Midbrain (tissue), 1 donor: ENCODE results near the gene CCND2.
"Not testable (repeated sequence)": the region's sequence is repeated elsewhere in the genome, so short reads cannot be mapped to it uniquely, and the experiment has no call there.

ENCODE experiments used
- DNase-seq: peaks from one replicate; lab custom pipeline; 2025; lab: John Stamatoyannopoulos, UW

The CCND2 gene

DNA sequence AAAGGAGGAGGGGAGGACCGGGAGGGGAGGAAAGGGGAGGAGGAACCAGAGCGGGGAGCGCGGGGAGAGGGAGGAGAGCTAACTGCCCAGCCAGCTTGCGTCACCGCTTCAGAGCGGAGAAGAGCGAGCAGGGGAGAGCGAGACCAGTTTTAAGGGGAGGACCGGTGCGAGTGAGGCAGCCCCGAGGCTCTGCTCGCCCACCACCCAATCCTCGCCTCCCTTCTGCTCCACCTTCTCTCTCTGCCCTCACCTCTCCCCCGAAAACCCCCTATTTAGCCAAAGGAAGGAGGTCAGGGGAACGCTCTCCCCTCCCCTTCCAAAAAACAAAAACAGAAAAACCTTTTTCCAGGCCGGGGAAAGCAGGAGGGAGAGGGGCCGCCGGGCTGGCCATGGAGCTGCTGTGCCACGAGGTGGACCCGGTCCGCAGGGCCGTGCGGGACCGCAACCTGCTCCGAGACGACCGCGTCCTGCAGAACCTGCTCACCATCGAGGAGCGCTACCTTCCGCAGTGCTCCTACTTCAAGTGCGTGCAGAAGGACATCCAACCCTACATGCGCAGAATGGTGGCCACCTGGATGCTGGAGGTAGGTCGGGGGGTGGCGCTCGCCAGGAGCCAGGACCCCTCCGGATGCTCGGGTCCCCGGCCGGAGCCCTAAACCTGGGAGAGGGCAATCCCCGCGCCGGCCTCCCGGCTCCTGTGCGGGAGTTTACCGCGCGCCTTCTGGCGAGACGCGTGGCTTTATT lies at the start of gene CCND2:
CCND2 (plus strand) TSS at position 111 of the 744 bp plus-strand sequence; CDS start at position 390, 279 bp downstream.
- DNase-seq, result peak; percentile 67

DNA sequence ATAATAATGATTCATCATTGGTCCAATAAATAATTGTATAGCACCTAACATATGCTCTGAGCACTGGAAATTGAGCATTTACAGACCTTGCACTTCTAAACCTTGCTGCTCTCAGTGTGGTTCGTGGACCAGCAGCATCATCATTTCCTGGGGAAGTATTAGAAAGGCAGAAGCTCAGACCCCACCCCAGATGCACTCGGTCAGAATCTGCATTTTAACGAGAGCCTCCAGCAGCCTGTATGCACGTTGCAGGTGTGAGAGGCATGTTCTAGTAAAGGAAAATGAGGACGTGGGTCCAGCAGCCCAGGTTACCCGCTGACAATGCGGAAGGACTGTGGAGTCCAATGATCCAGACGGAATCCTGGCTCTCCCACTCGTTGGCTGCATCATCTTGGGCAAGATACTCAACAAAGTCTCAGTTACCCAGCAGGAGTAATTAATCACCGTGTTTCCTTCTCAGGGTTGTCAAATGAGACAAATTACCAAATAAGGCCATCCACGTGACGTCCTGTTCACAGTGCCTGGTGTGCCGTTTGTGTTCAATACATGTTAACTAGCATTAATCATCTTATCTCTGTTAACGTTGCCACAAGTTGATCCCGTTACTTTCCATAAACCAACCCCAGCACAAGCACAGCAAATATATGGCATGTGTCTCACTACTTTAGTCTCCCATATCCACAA lies 49.2 kb upstream of the CCND2 start:
- DNase-seq, result no peak

DNA sequence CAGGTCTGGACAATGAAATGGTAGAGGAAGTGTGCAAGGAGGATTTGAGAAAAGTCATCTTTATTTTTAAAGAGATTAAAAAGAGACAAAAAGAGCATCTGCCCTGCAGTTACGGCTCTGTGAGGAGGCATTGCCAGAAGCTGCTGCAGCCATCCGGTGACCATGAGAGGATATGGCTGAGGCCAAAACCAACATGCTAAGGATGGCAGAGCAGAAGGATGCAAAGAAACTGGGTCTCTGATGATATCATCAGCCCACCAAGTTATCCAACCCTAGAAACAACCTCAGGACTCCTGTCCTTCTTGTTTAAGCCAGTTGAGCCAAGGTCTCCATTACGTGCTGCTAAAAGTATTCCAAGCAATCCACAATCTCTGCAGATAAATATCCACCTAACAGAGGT lies 48.0 kb upstream of the CCND2 start:
- DNase-seq, result no peak

DNA sequence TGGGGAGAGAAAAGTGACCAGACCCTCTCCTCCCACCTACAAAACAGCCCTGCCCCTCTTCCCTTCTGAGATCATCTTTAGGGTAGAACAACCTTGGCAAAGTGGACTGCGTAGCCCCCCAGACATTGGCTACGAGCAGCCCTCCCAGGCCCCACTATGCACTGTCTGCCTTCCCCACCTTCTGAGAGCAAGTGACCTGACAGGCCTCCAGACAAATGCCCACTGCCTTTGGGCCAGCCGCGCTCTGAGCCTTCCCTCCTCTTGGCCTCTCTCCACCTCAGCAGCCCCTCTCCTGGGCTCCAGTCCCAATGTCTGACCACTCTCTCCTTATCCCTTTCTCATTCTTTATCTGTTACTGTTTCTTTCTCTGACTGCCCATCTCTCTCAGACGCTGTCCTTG lies 46.5 kb upstream of the CCND2 start:
- no peak for DNase-seq

DNA sequence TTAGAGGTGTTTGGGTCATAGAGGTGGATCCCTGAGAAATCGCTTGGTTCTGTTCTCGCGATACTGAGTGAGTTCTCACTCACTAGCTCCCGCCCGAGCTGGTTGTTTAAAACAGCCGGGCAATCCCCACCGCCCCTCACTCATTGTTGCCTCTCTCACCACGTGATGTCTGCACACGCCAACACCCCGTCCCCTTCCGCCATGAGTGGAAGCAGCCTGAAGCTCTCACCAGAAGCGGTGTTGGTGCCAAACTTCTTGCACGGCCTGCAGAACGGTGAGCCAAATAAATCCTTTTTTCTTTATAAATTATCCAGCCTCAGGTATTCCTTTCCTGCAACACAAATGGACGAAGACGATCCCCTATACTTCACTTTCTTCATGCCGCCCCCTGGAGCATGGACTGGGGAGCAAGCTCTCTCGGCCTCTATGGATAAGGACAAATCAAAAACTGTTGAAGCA lies 45.4 kb upstream of the CCND2 start:
- DNase-seq, result no peak

DNA sequence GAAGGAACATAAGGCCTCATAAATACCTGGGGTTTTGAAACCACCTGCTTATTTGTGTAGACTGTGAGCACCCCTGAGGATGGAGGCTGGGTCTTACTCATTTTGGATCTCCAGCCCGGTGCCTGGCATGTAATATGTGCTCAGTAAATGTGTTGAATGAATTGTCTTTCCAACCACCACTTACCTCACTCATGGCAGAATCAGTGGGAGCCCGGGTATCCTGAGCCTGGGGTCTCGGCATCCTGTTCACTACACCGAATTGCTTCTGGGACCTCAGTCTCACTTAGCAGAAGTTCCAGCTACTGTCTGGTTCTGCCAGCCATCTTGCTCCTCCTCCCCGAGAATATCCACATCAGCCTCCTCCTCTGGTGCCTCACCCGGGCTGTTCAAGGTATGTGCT lies 43.0 kb upstream of the CCND2 start:
- no peak for DNase-seq

DNA sequence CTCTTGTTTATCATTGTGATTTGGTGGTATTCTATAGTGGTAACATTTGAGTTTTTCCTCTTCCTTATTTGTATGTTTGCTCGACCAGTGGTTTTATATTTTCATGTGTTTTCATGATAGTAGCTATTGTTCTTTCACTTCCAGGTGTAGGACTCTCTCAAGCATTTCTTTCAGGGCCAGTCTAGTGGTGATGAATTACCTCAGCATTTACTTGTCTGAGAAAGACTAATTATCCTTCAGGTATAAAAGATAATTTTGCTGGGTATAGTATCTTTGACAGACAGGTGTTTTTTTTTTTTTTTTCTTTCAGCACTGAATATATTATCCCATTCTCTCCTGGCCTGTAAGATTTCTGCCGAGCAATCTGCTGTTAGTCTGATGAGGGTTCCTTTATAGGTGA lies 35.0 kb upstream of the CCND2 start:
- no peak for DNase-seq

DNA sequence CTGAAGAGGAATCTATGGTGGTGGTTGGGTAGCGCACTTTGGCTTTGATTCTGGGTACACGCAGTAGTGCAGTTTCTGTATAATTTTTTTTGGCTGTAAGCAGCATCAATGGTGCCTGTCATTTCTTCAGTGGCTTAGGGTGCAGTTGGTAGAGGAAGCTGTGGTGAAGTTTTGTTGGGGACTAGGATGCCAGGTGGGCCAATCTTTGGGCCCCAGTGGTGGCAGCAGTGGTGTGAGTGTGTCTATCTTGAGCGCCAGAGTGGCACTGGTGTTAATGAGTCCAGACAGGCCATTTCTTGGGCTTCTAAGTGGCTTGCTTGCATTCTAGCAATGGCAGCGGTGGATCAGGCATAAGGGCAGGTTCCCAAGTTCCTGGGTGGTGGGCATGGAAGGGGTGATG lies 33.8 kb upstream of the CCND2 start:
- DNase-seq, result no peak

DNA sequence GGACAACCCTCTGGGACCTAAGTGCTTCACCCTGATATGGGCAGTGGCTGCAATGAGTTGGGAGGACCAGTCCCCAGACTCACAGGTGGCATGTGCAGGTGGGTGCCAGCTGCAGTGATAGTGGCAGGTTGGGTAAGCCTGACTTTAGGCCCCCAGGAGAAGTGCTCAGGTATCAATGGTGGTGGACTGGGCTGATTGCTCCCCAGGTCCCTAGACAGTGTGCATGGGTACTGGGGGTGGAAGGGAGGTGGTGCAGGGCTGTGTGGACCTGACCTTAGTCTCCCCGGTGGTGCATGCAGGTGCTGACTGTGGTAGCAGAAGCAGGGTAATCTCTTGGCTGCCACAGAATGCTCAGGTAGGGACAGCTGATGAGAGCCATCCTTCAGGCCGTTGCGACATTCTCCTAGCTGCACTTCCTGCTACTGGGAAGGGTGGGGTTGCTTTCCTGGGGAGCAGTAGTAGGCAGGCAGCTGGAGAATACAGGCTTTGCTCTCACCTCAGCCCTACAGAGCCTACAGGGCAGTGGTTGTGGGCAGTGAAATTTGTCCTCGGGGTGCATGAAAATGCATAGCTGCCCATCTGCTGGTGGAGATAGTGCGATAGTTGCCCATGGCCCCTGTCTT lies 33.3 kb upstream of the CCND2 start:
- no peak for DNase-seq

DNA sequence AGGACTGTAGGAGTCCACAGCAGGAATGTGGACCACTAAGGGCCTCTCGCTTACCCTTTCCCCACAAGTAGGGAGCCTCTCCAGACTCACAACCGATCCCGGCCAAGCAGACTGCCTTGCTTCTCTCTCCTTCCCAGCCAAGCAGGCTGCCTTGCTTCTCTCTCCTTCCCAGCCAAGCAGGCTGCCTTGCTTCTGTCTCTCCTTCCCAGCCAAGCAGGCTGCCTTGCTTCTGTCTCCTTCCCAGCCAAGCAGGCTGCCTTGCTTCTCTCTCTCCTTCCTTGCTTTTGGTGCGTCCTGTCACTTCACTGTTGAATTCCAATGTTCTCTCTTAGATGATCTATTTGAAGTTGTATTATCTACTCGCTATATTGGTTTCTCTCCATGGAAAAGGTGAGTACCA lies 32.6 kb upstream of the CCND2 start:
- DNase-seq, result no peak

DNA sequence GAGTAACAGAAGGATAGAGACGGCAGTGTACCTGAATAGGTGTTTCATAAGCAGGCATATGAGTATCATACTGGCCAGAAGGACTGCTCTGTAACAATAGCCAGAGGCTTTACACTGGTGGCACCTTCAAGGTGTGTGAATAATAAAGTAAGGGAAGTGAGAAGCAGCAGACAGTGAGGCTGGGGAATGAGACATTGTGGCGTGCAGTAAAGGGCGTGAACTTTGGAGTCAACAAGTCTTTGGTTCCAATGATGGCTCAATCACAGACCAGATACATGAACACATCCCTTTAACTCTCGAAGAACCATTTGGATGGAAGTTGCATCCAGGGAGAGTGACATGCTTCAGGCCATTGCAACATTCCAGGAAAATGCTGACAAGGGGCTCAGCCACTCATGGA lies 32.0 kb upstream of the CCND2 start:
- DNase-seq, result no peak

DNA sequence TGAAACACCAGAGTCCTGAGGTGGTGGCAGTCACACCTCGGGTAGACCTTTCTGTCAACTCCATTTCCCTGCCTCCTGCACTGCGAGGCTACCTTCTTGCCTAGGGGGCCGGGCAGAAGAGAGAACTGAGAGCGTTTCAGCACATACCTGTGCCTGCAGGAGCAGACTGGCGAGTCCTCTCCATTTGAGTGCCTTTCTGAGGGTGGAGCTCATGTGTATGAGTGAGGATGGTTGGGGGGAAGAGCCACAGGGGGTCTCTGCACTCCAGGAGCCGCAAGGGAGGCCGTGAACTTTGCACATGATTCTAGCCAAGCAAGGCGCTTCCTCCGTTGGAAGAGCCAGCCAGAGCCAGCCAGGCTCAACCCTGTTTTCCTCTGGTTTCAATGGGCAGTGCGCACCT lies 31.0 kb upstream of the CCND2 start:
- no peak for DNase-seq

DNA sequence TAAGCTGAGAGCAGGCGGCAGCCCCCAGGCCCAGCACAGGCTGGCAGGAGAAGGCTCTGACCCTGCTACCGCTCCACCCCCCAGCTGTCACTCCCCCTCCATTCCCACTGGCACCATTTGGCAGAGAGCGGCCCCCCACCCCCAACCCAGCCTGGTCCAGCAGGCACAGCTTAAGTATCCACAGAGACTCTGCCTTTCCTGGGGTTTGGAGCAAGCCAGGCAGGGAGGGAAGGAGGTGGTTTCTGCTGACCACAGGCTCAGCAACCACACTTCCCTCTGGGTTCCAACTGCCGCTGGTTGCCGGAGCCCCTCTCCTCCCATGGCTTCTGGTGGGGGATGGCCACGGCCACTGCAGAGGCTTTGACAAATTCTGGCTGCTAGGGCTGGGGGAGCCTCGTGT lies 30.5 kb upstream of the CCND2 start:
- no peak for DNase-seq

DNA sequence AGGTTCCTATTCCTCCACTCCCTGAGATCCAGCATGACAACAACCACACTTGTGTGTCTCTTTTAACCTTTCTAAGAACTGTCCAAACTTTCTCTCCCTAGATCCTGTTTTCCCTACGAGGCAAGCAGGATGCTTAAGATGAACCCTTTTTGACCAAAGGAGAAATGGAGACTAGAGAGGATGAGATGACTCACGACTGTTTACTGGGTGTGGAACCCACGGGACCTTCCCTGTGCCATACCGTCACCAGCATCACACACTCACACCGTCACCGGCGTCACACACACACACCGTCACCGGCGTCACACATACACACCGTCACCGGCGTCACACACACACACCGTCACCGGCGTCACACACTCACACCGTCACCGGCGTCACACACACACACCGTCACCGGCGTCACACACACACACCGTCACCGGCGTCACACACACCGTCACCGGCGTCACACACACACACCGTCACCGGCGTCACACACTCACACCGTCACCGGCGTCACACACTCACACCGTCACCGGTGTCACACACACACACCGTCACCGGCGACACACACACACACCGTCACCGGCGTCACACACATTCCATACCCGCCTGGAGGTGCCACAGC lies 30.0 kb upstream of the CCND2 start:
- DNase-seq, result not testable (repeated sequence)

DNA sequence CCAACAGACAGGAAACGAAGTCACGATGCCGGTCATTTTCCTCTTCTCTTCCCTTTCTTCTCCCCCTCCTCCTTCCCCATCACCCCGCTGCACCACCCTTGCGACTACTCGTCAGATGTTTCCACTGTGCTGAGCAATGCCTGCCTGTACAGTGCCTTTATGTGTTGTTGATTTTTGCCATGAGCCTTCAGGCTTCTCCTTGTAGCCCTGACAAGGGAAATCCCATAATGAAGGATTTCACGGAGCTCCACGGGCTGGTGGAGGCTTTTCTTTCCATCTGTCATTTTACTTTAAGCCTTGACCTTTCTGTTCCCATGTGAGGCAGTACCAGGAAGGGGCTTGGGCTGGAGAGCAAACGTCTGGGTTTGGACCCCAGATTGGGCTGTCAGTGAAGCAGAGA lies 28.7 kb upstream of the CCND2 start:
- DNase-seq, result no peak

DNA sequence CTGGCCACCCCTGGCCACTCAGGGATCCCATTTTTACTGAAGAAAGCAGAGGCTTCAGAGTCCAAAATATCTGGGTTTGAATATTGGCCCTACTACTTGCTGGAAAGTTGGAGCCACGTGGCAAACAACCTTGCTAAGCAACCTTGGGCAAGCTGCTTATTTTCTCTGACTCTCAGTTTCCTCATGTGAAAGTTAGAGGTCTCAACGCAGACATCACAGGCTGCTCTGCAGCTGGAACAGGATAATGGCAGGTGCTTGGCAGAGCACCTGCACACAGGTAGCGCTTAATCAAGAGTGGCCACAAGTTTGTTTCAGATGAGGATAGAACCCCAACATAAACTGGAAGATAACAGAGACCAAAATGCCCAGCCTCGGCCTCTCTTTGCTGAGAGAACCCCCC lies 28.1 kb upstream of the CCND2 start:
- DNase-seq, result no peak

DNA sequence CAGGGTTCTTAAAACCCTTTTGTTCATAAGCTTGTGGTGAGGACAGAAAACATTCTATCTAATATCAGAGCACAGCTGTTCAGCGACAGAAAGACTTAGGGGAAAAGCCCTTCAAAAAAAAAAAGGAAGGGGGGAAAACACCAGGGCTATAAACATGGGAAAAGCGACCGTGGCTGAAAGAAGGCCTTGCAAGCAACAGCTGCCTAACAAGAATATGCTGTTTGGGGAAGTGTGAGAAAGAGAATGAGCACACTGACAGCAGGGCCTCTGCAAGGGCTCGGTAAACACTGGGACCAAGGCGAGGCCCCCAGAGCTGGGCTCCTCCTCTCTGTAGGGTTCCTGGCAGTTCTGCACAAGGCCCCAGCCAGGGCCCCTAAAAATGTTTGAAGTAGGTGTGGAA lies 27.4 kb upstream of the CCND2 start:
- no peak for DNase-seq

DNA sequence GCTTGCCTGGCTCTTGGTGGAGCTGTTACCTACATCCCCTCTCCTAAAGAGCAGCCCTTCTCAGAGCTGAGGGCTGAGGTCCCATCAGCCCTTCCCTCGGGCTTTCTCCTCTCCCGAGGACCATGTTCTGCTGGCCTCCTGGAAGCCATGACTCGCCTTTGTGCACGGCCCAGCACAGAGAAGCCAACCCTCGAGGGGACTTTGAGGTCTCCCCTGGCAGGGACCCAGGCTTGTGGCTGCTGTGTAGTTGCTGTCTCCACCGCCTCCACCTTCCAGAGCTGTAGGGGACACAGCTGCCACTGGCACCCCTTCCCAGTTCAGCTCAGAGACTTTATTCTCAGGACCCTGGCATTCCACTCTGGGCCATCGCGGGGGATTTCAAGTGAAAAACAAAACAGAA lies 22.9 kb upstream of the CCND2 start:
- DNase-seq, result no peak

DNA sequence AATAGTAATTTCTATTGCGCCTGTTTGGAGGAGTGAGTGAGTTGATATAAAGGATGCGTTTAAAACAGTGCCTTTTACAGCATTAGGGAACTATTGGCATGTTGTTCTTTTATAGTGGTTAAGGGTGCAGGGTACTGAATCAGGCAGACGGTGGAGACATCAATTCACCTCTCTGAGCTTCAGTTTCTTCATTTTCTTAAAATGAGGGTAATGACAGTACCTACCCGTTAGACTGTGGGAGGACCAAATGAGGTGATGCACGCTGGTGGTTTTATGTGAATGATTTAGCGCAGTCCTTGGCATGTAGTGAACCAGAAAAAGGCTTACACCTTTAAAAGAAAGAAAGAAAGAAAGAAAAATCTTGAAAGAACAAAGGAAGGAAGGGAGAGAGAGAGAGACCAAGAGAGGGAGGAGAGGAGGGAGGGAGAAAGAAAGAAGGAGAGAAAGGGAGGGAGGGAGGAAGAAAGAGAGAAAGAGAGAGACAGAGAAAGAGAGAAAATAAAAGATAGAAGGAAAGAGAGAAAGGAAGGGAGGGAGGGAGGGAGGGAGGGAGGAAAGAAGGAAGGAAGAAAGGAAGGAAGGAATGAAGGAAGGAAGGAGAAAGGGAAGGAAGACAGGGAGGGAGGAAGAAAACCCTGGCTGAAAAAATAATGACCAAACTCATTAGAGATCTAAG lies 22.2 kb upstream of the CCND2 start:
- no peak for DNase-seq

DNA sequence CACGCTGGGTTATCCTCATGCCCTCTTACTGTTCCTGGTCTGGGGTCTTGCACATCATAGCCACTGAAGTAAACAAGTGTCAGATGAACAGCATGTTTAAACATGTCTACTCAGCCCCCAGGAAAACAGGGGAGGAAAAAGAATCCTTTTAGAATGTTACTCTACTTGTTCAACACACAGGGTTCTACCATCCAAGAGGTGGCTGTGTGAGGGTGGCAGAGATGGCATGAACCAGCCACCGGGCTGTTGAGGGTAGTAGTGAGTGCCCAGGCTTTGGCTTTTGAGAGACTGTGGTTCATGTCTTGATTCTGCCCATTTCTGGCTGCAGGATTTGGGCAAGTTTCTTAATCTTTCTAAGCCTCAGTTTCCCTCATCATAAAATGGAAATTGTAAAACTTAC lies 21.6 kb upstream of the CCND2 start:
- no peak for DNase-seq

DNA sequence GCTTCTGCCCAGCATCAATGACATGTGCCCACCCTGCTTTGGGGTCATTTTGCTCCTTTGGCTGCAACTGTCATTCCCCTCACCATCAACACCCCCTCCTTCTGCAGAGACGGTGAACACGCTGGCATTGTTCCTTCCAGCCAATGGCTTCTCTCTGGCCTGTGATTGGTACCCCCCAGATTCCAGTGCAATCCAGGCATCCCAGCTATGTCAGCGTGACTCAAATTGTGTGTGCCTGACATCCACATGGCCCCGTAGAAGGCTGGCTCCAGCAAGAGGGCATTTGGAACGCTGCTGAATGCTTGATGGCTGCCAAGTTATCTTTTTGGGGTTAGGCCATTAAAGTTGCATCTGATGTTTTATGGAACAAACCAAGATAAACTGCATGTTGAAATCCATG lies 21.0 kb upstream of the CCND2 start:
- DNase-seq, result no peak
